ENCODE measurements around the gene NMUR1.
"Not testable (repeated sequence)": the region's sequence is repeated elsewhere in the genome, so short reads cannot be mapped to it uniquely, and the experiment has no call there.

The NMUR1 gene, protein sequence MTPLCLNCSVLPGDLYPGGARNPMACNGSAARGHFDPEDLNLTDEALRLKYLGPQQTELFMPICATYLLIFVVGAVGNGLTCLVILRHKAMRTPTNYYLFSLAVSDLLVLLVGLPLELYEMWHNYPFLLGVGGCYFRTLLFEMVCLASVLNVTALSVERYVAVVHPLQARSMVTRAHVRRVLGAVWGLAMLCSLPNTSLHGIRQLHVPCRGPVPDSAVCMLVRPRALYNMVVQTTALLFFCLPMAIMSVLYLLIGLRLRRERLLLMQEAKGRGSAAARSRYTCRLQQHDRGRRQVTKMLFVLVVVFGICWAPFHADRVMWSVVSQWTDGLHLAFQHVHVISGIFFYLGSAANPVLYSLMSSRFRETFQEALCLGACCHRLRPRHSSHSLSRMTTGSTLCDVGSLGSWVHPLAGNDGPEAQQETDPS
- long read RNA-seq, donor 1: 0 reads
- long read RNA-seq, donor 2: 0 reads
- long read RNA-seq, donor 3: 0 reads
- long read RNA-seq, donor 4: 0 reads
- long read RNA-seq, donor 5, partial matches to known transcripts: 0 of 1 reads
- long read RNA-seq, donor 5, other reads (novel, unspliced or antisense): 0 of 1 reads
- long read RNA-seq, donor 6: 0 reads
- long read RNA-seq, donor 7, partial matches to known transcripts: 0 of 1 reads
- long read RNA-seq, donor 7, other reads (novel, unspliced or antisense): 0 of 1 reads
- long read RNA-seq, donor 8: 0 reads

DNA sequence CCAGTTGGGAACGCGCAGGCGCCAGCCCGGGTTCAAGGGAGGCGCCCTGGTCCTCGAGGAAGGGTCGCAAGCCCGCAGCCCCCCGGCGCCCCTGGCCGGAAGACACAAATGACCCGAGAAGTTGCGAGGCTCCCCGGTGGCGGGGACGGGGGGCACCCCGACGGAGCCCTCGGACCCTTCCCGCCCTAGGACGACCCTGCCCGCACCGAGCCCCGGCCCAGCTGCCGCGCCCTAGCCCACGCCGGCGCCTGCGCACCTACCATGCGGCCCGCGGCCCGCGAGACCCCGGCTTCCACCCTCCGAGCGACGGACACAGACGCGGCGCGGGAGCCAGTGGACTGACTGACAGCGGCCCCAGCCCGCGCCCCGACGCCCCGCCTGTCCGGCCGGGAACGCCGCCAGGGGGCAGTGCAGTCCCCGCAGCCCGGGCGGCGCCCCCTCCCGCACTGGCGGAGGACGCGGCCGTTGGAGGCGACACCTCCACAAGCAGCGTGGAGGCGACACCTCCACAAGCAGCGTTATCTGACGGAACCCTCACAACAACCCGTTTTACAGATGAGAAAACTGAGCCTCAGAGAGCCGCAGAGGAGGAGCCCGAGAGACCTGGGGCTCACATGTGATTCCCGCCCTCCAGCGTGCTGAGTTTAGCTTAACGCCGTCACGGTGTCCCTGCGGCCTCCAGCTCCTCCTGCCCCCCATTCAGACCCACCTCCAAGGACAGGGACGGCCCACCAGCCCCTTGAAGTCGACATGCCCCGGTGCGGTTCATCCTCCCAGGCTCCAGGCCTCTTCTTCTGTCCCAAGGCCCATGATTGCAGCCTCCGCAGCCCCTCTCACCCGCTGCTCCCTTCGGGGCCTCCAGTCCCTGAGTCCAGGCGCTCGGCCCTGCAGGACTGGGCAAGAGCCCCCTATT lies at the start of gene NMUR1:
Gene NMUR1 (minus strand): TSS at position 347 of the 913 bp plus-strand sequence. CDS start 84 bp downstream, at position 263.
- peak; percentile 70 for DNase-seq

DNA sequence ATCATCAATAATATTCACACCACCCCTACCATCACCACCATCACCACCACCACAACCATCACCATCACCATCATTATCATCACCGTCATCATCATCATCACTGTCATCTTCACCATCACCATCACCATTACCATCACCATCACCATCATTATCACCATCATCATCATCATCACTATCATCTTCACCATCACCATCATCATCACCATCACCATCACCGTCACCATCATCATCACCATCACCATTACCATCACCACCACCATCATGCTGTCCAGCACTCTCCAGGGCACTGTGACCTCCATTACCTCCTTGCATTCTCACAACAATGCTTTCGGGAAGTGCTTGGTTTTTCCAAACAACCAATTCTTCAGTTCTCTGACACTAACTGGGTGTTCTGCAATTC lies 49.3 kb upstream of the NMUR1 start:
- DNase-seq: no peak

DNA sequence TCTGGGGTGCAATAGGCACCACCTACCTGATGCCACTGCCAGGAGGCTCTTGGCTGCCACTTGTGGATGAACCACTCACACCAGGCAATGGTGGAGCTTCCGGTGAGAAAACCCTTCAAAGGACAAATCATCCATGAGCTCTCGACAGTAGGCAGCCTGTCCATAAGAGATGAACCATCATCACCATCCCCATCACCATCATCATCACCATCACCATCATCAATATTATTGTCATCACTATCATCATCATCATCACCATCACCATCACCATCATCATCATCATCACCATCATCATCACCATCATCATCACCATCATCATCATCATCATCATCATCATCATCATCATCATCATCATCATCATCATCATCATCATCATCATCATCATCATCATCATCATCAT lies 48.4 kb upstream of the NMUR1 start:
- DNase-seq: not testable (repeated sequence)

DNA sequence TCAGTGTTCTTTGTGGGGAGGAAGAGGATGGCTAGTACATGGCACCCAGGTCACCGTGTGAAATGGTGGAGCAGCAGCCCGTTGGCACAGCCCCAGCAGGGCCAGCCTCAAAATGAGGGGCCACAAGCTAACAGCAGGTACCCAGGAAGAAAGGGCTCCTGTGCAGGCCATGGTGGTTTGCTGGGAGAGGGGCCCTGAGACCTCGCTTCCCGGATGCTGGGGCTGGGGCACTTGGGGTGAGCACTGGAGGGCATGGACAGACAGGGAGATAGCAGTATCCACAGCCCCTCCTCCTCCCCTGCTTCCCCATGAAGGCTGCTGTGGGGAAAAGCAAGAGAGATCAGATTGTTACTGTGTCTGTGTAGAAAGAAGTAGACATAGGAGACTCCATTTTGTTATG lies 46.2 kb upstream of the NMUR1 start:
- no peak for DNase-seq

DNA sequence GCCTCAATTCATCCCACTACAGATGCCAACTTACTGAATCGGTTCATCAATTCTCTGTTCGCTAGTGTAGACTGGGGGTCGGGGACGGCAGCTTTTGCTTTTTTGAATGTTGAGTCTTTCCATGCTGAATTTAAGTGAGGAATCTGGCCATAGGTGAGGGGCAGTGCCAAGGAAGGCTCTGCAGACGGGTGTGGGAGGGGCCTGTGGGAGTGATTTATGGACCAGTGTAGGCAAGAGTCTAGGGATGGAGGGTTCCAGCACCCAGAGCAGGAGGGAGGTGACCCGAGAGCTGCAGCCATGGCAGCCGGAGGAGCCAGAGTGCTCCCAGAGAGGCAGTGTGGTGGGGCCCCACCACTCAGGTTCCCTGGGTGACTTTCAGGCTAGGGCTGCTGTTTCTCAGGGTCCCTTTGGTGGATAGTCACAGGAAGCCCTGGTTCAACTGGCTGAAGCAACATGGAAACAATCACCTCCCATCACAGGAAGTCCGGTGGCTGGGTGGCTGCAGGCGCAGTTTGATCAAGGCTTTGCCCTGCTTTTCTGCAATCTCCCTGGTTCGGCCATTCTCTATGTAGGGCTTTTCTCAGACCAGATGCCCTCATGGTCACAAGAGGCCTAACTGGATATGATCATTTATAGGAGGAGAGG lies 45.5 kb upstream of the NMUR1 start:
- DNase-seq: no peak

DNA sequence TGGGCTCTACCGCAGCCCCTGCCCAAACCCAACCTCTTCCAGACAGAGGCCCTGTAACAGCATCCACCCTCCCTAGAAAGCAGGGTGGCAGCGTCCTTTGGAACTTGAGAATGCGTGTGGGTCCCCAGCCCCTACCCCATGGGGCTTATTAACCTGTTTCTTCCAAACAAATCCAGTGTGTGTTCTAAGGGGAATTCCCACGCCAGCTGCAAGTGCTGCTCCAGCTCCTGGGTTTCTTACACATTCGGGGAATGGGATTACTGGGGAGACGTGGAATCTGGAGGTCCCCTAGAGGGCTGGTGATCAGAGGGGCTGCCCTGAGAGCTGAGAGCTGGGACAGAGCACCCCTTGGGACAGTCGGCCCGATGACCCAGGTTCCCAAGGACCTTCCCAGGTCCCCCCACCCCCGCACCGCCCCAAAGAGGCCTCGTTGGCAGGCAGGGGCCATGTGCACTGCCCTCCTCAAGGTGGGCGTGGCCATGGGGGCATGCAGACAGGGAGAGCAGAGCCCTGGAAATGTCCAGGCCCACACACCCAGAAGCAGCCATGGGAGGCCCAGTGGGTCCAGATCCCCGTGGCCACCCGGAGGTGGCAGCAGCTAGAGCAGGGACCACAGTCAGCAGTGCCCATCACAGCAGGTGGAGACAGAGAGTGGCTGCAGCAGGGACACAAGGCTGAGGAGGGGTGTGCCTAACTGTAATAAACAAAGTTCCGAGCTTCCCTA lies 43.6 kb upstream of the NMUR1 start:
- DNase-seq: no peak

DNA sequence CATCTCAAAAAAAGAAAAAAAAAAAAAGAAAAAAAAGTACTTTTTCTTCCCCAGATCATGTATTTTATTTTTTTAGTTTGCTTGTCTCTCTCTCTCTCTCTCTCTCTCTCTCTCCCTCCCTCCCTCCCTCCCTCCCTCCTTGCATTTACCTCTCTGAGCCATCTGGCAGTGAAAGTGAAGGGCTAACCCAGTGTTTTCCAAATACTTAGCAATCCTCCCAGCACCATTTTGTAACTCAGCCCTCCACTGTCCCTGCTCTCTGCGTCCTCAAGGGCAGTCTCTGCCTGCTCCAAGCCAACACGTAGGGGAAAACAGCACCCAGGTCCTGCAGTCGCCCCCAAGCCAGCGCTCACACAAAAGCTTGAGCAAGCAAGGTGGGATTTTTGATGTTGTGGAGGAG lies 42.9 kb upstream of the NMUR1 start:
- no peak for DNase-seq

DNA sequence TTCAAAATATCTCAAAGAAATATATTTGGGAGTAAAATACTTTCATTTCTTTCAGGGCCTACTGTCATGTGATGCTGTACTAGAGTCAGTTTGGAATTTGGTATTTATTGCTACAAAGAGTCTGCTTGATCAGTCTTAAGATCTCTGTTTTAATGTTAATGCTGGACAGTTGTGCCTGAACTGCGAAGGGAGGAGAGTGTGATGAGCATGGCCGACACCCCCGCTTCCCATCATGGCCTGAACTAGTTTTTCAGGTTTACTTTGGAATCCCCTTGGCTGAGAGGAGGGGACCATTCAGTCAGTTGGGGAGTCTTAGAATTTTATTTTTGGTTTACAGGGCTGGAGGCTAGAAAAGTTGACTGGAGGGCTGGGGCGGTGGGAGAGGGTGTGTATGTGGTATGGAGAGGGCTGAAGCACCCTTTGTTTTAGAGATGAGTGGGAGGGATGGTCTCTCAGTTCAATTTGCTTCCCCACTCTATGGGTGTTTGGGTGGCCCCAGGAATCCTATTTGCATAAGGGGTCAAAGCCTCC lies 41.5 kb upstream of the NMUR1 start:
- DNase-seq: no peak

DNA sequence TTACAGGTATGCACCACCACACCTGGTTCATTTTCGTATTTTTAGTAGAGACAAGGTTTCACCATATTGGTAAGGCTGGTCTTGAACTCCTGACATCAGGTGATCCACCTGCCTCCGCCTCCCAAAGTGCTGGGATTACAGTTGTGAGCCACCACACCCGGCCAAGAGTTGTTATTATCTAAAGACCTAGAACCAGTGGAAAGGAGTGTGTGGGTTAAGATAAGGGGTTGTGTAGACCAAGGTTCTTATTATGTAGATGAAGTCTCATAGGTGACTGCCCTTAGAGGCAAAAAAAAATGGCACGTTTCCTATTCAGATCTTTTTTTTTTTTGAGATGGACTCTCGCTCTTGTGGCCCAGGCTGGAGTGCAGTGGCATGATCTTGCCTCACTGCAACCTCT lies 40.7 kb upstream of the NMUR1 start:
- not testable (repeated sequence) for DNase-seq

DNA sequence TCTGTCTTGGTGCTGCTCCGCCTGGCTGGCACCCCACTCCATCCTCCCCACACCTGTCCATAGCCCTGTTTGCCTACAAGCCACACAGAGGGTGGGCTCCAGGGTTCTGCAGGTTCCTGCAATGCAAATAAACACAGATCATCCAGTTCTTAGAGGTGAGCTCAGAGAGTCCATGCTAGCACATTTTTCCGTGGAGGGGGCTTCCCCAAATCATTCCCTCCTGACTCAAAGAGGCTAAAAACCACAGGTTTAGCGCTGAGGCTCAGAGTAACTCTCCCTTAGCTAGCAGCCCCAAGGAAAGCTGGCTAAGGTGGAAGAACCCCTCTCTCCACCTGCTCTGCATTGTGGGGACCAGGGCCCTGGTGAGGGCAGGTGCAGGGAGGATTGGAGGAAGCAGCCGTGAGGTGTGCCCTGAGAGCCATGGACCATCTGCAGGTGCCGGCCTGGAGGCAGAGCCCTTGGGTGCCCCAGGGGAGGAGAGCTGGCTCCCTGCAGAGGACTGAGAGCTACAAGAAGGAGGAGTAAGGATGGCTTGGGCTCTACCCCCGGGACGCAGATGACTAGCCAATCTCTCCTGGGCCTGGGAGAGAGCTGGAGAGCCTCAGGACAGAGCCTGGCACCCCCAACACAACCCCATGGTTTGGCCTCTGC lies 38.7 kb upstream of the NMUR1 start:
- DNase-seq: no peak

DNA sequence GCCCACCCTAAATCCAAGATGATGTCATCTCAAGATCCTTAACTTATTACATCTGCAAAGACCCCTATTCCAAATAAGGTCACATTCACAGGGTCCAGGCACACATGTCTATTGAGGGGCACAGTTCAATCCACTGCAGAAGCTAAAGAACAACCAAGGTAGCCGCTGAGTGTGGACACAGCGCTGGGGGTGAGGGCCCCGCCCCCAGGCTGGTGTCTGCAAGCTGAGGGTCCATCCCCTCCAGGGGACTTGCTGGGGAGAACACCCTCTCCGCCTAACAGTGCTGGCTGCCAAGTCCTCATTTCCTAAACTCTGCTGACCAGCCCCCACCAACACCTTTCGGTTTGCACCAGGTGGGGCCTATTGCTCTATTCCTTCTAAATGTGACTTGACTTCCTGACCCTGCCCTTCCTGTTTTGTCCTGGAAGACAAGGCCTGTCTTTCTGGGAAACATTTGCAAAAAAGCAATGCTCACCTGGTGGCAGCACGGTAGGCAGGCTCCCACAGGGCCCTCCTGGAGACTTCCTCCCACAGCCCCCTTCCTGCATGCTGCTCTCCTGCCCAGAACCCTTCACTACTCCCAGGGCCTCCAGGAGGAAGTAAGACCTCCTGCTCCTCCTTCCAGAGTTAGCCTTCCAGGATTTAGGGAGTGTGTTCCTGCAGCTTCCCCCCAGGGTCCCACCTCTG lies 38.0 kb upstream of the NMUR1 start:
- DNase-seq: no peak

DNA sequence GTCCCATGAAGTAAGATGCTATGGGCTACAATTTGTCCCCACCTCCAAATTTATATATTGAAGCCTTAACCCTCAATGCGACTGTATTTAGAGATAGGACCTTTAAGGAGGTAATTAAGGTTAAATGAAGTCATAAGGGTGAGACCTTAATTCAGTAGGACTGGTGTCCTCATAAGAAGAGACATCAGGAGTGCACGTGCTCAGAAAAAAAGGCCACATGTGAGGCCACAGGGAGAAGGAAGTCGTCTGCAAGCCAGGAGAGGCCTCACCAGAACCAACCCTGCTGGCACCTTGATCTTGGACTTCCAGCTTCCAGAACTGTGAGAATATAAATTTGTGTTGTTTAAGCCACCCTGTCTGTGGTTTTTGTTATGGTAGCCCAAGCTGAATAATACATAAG lies 36.9 kb upstream of the NMUR1 start:
- DNase-seq: no peak

DNA sequence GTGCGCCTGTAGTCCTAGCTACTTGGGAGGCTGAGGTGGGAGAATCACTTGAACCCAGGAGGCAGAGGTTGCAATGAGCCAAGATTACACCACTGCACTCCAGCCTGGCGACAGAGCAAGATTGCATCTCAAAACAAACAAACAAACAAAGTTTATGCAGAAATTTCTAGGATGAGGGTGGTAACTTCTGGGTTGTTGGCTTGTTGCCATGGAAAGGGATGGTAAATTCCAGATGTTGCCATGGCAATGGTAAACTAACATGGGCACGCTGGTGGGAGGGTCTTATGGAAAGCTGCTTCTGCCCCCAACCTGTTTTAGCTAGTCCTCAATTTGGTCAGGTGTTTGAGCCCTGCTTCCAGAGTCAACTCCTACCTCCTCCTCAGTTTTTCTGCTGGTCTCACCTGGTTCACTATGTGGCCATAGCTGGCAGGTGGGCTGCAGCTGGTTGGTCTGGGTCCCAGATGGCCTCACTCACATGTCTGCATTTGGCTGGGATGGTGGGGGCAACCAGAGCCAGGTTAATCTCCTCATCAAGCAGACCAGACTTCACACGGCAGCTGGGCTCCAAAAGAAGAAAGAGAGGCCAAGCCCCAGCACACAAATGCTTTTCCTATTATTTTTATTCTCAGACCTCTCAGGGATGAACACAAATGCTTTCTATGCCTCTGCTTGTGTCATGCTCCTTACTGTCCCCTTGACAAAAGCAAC lies 35.8 kb upstream of the NMUR1 start:
- DNase-seq: no peak

DNA sequence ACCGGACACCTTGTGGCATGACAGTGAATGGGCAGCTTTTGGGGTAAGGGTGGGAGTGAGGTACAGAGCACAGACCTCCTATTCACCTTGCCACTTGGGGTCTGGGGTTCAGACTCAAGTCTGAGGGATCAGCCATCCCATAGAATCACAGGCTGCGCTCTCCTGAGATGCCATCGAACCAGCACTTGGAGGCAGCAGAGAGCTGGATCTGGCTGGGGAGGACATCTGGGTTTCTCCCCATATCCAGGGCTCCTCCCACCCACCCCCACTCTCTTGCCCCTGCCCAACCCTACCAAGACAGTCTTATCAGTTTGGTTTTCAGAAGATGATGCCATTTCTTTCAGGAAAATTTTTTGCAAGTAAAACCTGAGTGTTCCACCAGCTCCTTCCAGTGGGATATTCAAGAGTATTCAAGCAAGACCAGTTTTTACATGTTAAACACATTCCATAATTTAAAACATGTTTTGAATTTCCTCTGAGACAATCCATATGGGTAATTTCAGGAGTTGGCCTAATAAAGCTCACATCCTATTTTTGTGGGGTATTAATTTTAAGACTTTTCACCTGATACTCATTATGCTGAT lies 33.2 kb upstream of the NMUR1 start:
- no peak for DNase-seq

DNA sequence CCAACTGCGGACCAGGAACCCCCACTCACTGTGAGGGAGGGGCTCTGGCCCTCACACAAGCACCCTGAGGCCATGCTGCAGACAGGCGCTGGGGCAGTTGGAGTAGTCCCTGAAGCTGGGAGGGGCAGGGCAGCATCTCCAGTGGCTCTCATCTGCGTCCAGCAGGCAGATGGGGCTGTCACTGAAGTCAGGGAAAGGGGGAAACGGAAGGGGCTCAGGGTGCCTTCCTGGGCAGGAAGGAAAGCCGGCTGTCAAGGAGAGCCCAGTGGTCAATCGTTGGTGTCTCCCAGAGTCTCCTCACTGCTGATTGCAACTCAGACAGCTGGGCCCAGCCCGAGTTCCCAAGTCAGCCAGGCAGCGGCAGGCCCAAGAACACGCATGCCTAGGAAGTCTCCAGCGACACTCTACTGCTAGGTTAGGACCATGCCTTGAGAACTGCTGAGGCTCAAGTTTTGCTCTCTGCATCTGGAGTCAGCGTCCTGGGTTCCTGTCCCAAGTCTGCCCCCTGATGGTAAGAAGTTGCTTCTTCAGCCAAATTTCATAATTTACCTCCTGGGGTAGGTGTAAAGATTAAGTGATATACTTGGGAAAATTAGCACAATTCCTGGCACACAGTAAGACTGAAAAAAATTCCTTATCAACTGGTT lies 27.4 kb upstream of the NMUR1 start:
- peak; percentile 58 for DNase-seq

DNA sequence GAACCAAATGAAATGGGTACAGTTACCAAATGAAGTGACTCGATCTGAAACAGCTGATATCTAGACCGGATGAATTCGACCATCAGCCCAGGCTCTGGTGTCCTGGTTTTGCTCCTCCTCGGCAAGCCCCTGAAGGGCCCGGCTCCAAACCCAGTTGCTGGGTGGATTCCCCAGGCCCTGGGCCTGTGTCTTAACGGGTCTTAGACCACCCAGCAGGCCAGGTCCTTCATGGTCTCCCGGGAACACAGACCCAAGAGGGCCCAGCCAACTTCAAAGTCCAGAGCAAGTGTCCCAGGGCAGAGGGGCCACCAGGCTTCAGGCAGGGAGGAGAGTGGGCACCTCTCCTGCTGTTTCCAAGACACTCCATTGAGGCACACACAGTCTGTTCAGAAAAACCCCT lies 26.7 kb upstream of the NMUR1 start:
- no peak for DNase-seq

DNA sequence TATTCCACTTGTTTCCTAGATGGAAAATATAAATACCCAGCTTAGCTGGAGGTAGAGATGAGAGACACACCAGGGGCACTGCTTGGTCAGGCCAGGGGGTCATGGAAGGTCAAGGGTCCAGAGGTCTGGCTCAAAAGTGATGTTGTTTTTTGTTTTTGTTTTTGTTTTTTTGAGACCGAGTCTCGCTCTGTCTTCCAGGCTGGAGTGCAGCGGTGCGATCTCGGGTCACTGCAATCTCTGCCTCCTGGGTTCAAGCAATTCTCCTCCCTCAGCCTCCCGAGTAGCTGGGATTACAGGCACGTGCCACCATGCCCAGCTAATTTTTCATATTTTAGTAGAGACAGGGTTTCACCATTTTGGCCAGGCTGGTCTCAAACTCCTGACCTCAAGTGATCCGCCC lies 26.3 kb upstream of the NMUR1 start:
- not testable (repeated sequence) for DNase-seq

DNA sequence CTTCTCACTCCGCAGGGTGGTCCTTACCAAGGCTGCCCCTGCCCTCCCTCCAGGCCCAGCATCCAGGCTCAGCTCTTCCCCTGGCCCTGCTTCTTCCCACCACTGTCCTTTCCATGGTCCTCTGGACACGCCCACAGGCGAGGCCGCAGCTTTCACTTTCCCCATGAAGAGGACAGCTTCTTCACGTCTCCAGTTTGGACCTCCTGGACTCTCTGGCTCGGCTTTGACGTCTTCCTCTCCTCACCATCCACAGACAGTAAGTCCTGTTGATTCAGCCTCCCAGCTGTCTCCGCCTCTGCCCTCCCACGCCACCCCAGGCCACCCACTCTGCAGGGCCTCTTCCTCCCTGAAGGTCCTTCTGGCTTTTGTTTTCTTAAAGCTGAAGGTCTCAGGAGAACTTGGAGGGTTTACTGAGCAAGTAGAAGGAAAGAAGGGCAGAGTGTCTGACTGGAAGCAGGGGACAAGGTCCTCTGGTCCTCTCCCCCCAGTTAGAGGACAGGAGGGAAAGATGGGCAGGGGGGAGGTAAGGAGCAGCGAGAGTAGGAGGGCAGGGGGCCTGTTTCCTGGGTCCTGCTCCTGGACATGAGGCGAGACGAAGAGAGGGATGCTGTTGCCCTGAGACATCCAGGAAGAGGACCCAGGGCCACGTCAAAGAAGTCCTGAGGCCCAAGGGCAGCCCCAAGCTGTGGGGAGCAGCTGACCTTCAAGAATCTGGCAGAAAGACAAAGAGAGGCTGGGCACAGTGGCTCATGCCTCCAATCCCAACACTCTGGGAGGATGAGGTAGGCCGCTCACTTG lies 24.7 kb upstream of the NMUR1 start:
- no peak for DNase-seq
